Hematopoietic multipotent progenitor cell treated with erythropoietin and hydrocortisone succinate and interleukin-3 and kit ligand, for 17 days (in vitro differentiated cells): ENCODE measurements around the gene ADAMTSL3.

Source experiments
- DNase-seq: peaks from one replicate; pipeline ENCODE4 v3.0.0-alpha.2; 2015; ENCODE audit warnings: low spot score

Gene ADAMTSL3

DNA sequence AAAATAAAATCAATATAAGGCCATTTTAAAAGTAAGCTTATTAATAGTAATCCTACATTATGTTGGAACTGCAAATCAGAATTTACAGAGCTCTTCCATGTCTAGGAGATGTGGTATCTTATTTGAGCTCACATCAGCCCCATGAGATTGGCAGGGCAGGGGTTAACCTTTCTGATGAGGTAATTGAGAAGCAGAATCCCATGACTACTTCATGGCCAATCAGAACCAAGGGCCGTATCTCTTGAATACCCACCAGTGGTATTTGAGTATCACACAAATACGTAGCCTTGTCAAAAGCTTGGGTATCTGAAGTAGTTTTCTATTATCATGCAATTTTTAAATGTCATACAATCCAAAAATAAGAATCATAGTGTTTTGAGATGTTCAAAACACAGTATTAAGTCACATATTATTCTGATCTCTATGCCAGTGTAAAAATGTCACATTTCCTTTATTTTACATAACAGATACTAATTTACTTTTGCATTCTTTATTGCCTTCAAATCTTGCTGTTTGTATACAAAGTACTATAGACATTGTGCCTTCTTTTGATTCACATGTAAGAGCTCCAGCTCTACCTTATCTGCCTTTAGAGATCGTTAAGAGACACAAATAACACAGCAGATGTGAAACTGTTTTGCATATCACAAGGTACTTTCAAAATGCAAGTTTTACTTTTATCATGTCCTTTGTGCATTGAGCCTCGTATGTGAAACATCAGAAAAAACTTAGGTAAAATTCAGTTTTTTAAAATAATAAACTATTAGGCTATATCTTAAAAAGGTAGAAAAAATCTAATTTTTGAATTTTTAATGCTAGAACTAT lies 329.9 kb downstream of the ADAMTSL3 start:
- DNase-seq, result no peak

DNA sequence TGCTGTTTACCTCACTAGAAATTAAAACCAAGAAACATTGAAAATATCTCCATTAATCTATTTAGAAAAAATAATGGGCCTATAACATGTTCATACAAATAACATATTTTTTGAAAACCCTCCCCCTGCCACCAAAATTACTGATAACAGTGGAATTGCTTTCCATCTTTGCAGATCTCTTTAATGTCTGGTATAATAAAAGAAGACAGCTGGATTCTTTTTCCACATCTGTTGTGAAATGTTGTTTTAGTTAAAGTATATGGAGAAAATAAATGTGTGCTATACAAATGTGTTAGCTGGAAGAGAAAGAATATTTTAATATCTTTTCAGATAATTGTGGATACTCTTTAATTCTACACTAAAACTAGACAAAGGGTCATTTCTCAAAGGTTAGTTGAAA lies 330.7 kb downstream of the ADAMTSL3 start:
- DNase-seq, result no peak

DNA sequence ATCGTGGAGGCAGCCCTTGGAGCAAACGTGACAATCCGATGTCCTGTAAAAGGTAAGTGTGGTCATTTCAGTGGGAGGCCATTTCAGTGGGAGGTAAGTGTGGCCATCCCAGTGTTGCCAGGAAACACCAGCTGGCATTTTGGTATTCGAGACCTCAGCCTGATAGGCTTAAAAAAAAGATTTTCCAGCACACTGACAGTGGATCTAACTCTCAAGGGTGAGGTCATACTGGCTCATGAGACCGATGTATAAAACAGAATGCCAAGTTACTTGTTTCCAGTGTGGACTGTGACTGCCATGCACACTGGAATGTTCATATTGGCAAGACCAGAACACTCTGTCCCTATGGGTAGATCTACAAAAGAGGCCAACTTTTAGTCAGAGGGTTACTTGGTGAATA lies 337.2 kb downstream of the ADAMTSL3 start:
- DNase-seq, result no peak

DNA sequence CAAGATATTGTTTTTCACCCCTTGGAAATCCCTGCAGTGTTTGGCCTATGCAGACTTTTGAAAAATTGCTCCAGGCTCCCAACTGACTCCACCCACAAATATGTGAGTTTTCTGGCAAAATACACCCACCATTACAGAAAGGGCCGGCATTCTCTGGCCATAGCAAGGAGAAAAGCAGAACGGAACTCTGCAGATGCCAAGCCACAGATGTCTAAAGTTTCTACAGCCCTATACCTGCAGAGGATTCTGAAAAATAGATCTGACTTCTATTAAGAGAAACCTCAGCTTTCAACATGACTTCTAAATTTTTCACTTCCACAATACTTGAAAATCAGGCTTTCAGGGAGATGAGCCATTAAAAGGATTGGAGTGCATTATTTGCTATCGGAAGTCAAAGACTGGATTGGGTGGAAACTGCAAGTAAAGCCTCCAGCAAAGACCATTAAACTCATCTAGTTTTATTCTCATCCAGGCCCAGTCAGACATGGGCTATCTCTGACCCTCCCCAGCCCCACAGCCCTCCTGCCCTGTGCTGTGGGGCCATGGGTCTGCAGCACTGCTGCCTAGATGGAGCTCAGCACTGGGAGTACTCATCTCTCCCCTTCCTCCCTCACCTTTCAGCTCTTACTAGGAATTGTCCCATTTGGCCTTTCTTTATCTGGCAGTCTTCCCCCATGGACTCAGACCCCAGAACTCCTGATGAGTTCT lies 338.6 kb downstream of the ADAMTSL3 start:
- DNase-seq, result no peak

DNA sequence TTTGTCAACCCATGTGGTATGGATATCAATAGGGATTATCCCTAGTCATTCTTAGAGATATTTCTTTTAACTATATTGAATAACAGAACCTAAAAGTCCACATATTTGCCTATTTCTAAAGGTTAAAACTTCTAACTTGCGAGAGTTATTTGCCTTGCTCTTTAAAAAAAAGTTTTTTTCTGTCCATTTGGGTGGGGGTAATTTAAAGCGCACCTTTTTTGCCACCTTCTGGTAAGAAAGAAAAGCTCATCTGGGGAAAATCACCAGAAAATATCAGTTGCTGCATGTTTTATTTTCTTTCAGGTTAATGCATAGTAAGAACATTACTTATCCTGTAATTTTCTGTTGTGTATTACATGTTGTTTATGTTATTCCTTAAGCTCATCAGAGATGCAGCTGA lies 339.7 kb downstream of the ADAMTSL3 start:
- no peak for DNase-seq

DNA sequence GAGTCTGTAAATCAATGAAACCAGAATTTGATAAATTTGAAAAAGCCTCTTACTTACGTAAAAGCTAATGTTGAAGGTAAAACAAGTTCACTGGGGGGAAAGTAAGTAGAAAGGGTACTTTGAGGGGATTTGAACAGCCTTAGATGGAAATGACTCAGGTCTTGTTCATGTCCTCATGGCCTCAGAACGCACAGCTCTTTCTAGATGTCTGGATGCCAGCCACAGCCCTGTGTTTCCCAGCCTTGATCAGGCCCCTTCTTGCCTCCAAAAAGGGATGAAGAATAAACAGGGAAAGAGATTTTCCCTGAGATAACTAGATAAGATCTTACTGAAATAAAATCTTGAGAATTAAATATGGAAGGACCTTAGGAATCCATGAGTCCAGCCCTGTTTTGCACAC lies 344.6 kb downstream of the ADAMTSL3 start:
- DNase-seq, result no peak

DNA sequence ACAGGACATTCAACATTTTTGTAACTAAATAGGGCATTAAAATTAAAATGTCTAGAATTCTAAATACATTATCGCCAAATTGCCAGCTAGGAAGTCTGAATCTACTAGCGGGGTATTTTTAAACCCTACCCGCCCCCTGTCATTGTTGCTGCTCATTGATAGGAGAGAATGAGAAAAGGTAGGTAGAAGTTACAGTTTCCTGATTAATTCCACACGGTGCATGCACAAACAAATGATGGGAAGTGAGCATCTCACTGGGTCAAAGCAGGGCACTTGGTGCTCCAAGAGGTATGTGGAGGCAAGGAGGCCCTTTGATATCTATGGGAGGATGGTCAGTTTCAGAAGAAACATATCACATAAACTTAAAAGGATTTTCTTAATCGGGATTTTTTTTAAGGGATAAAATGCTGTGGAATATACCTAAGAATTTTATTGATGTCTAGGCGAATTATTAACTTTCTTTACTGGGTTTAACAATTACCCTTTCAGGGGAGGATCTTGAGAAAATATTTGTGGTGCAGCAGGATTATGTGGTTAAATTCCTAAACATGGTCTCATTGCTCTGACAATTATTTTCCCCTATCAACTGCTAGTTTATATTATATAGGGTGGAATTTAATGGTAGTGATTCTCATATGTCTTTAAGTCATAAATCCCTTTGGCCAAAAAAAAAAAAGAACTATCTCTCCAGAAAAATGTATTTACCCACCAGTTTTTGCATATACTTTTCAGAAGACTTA lies 345.6 kb downstream of the ADAMTSL3 start:
- no peak for DNase-seq

DNA sequence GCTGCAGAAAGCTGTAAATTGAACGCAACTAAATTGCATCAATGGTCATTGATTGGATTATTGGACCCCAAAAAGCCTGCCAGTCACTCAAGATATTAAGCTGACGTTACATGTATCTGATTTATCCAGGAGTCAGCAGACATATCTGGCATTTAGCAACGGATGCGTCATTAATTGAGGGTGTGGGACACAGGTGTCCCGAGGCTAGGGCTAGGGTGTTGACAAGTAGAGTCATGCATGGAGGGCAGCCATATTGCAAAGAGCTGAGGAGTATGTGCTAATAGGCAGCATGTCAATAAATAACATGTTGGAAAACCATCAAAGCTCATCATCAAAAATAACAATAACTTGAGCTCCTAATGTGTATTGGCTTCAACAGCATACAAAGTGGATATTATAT lies 347.1 kb downstream of the ADAMTSL3 start:
- no peak for DNase-seq

DNA sequence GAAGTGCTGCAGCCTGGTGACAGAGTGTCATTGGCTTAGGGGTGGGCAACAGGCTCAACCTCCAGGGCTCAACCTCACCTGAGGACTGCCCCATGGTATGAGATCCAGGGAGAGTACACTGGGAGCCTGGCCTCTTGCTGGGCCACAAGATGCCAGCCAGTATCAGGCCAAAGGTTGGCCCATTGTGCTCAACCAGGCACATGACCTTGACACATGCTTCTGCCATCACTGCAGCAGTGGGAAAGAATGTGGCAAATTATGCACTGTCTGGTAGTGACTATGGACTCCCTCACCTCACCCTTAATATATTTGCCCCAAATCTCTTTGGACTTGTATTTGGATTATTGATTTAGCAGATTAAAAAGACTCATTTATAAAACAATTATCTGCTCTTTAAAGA lies 347.7 kb downstream of the ADAMTSL3 start:
- no peak for DNase-seq

DNA sequence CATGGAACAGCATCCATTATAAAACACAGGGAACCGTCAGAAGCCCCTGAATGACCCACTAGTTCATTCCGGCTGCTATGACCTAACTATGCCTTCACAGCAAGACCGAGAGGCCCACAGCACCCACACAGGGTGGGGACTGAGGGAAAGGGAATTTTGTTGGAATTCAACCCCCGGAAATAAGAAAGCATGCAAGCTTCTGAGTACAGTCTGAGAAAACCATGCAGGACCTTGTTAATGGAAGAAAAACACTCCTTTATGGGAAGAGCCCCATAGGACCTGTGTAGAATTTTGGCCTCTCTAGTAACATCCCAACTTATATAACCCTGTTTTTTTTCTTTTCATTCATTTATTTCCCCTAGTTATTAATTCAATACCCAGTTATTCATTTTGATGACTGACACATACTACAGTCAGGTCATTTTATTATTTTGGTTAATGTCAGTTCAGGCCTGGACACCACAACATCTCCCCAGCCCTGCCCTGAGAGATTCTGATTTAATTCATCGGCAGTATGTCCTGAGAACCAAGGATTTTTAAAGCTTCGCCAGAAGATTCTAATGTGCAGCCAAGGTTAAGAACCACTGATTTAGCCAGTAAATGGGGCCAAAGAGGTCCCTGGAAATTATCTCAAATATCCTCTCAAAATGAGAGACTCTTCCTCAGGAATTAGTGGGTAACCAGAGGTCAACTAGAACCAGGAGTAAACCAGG lies 350.0 kb downstream of the ADAMTSL3 start:
- DNase-seq, result no peak

DNA sequence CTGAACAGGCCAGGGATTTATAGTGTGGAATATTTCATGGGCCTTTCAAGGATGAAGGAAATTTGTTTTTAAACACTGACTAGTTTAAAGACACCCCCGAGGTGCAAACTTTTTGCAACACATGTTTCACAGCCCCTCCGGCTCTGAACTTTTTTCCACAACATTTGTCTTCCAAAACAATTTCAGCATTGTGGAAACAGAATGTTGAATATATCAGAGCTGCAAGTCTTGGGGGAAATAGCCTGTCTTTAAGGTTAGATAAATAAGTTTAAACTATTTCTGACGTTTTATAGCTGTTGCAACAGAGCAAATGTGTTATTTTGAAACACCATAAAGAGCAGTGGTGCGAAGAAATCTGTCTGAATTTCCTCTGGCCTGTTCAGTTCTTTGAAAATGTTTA lies 352.5 kb downstream of the ADAMTSL3 start:
- no peak for DNase-seq

DNA sequence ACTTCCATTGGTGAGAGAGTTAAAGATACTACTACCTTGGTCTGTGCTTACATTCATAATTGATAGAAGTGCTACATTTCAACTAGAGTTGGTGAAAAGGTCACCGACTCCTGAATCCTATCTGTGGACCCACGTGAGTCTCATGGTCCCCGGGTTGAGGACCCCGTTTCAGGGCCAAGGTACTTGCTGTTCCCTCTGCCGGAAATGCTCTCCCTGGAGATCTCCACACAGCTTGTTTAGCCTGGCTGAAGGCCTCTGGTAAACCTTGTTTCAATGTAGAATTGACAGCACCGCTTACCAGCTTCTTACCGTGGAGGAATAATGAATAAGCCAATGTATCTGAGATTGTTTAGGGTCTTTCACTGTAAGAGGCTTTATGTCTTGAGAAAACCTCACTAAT lies 355.7 kb downstream of the ADAMTSL3 start:
- no peak for DNase-seq

DNA sequence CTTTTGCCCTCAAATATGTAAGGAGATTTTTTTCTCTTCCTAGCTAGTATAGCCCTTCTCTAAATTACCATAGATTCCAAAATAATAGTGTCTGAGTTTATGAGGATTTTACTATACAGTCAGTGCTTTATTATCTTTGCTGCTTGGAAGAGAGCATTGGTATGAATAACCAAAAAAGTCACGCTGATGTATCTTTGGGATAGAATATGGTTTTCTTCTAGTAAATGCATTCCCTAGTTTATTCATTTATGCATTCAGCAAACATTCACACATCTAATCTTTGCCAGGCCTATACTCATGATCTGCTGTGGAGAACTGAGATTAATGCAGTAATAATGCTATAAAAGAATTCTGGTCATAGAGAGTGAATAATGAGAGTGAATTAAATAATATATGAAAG lies 356.3 kb downstream of the ADAMTSL3 start:
- no peak for DNase-seq

DNA sequence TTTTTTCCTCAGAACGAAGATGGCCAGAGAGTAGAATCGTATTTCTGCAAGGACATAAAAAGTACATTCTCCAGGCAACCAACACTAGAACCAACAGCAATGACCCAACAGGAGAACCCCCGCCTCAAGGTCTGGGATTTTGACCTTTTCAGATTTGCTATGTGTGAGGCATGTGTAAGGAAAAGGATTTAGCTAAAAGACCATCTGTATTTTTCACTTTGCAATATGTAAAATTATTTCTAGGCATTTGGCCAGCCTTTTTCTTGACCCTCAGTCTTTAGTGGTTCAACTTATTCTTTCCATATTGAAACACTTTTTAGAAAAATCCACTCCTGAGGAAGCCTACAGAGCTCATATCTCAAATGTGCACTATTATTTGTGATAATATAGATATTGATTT lies 362.4 kb downstream of the ADAMTSL3 start:
- no peak for DNase-seq

DNA sequence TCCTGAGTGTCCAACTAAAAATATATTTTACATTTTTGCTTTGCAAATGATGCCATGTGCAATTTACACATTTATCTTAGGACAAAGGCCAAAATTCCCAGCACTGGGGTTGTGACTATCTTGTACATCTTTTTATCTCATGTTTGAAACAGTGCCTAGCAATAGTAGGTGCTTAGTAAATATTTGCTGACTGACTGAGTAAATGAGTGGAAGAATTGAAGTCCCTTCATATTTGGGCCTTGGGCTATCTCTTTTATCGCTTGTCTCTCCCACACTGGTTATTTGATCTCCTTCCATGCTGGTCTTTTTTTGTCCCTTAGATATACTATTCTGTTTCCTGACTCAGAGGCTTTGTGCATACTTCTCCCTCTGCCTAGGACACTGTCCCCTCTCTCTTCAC lies 368.6 kb downstream of the ADAMTSL3 start:
- no peak for DNase-seq

DNA sequence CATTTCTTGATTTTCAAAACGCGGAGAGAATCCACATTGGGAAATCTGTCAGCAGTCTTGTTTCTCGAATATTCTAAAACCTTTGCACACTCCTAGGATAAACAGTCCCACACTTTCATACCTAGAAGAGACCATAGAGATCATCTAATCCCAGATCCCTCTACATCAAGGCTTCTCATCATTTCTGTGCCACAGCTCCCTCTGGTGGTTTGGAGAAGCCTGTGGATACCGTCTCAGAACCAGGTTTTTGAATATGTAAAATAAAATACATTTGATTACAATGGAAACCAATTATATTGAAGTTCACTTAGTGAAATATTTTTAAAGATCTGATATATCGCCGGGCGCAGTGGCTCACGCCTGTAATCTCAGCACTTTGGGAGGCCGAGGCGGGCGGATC lies 369.7 kb downstream of the ADAMTSL3 start:
- no peak for DNase-seq

DNA sequence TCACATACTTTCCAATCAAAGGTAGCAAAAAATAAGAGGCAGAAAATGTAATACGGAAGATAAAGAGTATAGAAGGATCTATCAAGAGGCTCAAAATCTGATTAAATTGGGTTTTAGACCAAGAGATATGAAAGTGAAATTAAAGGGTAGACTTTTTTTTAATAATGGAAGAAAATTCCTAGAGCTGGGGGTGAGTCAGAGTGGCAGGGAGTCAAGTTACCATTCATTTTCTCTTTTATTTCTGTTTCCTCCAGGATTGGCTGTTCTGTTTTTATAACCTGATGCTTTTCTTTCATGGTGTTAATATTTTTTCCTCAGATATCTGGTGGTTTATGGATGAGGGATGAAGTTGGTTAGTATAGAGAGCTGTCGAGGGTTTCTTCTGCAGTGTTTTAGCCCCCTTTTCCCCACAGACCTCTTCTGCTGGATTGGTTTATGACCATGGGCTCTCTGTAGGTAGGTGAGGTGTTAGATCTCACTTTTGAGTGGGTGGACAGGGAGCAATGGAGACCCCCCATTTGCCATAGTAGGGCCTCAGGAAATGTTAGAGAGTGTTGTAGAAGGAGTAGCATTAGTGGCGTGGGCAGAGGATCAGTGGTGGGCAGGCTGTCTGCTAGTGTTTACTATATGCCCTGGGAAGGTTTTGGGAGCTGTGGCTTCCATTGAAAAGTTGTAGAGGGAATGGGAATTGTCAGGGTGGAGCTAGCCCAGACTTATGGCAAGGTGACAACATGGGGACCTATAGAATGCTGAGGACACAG lies 380.1 kb downstream of the ADAMTSL3 start:
- no peak for DNase-seq

DNA sequence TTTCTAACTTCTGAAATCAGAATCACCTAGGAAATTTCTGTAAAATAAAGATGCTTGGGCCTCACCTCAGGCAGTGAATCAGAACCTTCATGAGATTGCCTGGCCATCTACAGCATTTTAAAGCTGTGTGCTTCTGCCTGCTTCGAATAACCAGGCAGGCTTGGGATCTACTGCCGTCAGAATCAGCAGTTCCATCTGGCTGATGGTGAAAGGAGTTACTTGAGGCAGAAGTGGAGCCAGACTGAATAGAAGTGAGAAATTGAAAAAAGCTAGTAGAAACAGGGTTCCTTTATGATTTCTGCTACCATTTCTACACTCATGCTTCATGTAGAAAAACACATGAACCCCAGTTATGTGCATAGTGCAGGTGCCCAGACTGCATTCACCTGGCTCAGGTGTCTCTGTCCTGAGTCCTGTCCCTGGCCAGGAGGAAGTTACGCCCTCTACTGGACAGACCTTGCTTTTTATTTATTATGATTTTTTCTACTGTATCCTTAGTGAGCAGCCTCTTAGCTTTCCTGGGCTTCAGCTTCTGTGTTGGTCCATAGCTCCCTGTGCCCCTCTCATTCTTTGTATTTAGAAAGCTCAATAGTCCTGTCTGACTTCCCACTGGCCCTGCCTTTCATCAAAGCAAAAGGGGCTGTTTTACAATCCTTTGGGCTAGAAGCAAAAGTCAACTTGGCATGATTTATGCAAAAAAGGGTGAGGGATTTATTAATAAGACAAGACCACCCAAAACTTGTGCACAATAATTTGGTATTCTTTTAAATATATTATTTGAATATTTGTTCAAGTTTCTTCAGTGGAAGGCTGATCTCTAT lies 380.9 kb downstream of the ADAMTSL3 start:
- DNase-seq, result peak; percentile 5

DNA sequence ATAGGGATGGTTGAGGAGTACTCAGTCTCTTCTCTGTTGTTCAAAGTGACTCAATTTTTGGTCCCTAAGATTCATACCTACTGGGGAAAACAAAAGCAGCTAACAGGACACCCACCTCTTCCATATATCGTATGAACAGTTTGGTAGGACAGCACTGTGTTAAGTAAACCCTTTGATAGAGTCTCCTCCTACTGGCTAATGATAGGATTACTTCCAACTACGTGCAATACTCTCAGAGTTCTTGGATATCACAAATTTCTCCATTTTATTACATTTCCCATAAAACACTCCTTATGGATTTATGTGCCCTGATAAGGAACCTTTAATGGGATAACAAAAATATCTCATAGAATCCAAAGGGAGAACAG lies 381.5 kb downstream of the ADAMTSL3 start:
- DNase-seq, result no peak

DNA sequence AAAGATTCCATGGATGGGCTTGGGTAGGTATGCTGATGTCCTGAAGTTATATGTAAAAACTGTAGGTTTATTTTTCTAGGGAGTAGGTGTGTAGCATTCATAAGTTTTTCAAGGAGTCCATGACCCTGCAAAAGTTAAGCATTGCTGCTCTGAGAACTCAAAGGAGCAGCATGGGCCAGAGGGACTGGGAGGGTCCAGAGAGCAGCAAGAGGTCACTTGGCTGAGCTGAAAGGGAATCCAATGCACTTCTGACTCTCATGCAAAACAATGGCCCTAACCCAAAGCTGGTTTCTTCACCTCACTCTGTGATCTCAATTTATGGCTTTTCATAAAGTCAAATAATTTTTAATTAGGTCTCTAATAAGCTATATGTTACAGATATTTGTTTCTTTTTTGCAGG lies 383.4 kb downstream of the ADAMTSL3 start:
- no peak for DNase-seq
